GM19043 (cell line): ENCODE measurements around the gene STK38.

Source experiments
- ATAC-seq: cut with Tn5 transposase; IDR thresholded peaks from one replicate; pipeline ENCODE4 v1.9.1; 2021; ENCODE audit warnings: low read depth; ENCODE audit not compliant: unreplicated experiment

STK38 gene

GRCh38 chr6:36524871-36525270 lies 22.4 kb downstream of the STK38 start:
- ATAC-seq, result no peak

- ATAC-seq, result no peak
Measured at GRCh38 chr6:36523936-36524499, 23.3 kb downstream of the STK38 start.

- ATAC-seq, result no peak
Measured at GRCh38 chr6:36523451-36523850, 23.8 kb downstream of the STK38 start.

- ATAC-seq, result no peak
Measured at GRCh38 chr6:36519352-36519751, 27.9 kb downstream of the STK38 start.

- no peak for ATAC-seq
Measured at GRCh38 chr6:36517408-36517807, 29.9 kb downstream of the STK38 start.

GRCh38 chr6:36516988-36517387 lies 30.3 kb downstream of the STK38 start:
- ATAC-seq, result no peak

GRCh38 chr6:36516559-36516958 lies 30.7 kb downstream of the STK38 start:
- no peak for ATAC-seq

- ATAC-seq, result no peak
Measured at GRCh38 chr6:36515844-36516243, 31.4 kb downstream of the STK38 start.

- ATAC-seq, result no peak
Measured at GRCh38 chr6:36514554-36515456, 32.5 kb downstream of the STK38 start.

- no peak for ATAC-seq
Measured at GRCh38 chr6:36510365-36510764, 36.9 kb downstream of the STK38 start.

- ATAC-seq, result no peak
Measured at GRCh38 chr6:36508532-36508931, 38.7 kb downstream of the STK38 start.

- ATAC-seq, result no peak
Measured at GRCh38 chr6:36506611-36507010, 40.7 kb downstream of the STK38 start.

- no peak for ATAC-seq
Measured at GRCh38 chr6:36505744-36506534, 41.3 kb downstream of the STK38 start.

GRCh38 chr6:36504982-36505381 lies 42.3 kb downstream of the STK38 start:
- ATAC-seq, result no peak

GRCh38 chr6:36504181-36504580 lies 43.1 kb downstream of the STK38 start:
- ATAC-seq, result no peak

- no peak for ATAC-seq
Measured at GRCh38 chr6:36501686-36502085, 45.6 kb downstream of the STK38 start.

- no peak for ATAC-seq
Measured at GRCh38 chr6:36499918-36500317, 47.4 kb downstream of the STK38 start.

GRCh38 chr6:36495086-36495485 lies 52.2 kb downstream of the STK38 start:
- no peak for ATAC-seq

- ATAC-seq, result no peak
Measured at GRCh38 chr6:36493859-36494258, 53.4 kb downstream of the STK38 start.

- no peak for ATAC-seq
Measured at GRCh38 chr6:36493319-36493718, 54.0 kb downstream of the STK38 start.

GRCh38 chr6:36492621-36493020 lies 54.7 kb downstream of the STK38 start:
- no peak for ATAC-seq
